Measurements from ENCODE around the gene DLG2.

DNA sequence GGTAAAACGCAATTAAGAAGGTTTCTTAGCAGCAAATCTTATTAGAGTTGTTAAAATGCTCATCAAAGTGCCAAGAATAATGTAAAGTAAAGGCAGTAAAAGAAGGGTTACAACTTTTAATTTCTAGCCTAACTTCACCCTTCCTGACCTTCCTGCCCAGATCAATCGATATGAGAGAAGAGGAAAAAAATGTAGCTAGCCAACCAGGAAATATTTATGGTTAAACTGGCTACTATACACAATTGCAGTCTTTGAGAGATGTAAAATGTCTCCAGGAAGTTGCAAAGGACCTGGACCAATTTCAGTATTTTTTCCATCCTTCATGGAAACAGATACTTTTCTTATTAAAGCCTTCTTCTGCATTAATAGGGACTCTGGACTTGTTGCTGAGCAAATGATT is 2199.2 kb downstream of the DLG2 start:
- TF ChIP-seq, protein P1, sequence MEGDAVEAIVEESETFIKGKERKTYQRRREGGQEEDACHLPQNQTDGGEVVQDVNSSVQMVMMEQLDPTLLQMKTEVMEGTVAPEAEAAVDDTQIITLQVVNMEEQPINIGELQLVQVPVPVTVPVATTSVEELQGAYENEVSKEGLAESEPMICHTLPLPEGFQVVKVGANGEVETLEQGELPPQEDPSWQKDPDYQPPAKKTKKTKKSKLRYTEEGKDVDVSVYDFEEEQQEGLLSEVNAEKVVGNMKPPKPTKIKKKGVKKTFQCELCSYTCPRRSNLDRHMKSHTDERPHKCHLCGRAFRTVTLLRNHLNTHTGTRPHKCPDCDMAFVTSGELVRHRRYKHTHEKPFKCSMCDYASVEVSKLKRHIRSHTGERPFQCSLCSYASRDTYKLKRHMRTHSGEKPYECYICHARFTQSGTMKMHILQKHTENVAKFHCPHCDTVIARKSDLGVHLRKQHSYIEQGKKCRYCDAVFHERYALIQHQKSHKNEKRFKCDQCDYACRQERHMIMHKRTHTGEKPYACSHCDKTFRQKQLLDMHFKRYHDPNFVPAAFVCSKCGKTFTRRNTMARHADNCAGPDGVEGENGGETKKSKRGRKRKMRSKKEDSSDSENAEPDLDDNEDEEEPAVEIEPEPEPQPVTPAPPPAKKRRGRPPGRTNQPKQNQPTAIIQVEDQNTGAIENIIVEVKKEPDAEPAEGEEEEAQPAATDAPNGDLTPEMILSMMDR (IDR thresholded peaks at IDR 0.05; ENCODE audit: low read depth, low read length, missing input control) = no peak
- TF ChIP-seq, protein P2, sequence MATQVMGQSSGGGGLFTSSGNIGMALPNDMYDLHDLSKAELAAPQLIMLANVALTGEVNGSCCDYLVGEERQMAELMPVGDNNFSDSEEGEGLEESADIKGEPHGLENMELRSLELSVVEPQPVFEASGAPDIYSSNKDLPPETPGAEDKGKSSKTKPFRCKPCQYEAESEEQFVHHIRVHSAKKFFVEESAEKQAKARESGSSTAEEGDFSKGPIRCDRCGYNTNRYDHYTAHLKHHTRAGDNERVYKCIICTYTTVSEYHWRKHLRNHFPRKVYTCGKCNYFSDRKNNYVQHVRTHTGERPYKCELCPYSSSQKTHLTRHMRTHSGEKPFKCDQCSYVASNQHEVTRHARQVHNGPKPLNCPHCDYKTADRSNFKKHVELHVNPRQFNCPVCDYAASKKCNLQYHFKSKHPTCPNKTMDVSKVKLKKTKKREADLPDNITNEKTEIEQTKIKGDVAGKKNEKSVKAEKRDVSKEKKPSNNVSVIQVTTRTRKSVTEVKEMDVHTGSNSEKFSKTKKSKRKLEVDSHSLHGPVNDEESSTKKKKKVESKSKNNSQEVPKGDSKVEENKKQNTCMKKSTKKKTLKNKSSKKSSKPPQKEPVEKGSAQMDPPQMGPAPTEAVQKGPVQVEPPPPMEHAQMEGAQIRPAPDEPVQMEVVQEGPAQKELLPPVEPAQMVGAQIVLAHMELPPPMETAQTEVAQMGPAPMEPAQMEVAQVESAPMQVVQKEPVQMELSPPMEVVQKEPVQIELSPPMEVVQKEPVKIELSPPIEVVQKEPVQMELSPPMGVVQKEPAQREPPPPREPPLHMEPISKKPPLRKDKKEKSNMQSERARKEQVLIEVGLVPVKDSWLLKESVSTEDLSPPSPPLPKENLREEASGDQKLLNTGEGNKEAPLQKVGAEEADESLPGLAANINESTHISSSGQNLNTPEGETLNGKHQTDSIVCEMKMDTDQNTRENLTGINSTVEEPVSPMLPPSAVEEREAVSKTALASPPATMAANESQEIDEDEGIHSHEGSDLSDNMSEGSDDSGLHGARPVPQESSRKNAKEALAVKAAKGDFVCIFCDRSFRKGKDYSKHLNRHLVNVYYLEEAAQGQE (IDR thresholded peaks at IDR 0.05) = no peak
- TF ChIP-seq, protein P3, sequence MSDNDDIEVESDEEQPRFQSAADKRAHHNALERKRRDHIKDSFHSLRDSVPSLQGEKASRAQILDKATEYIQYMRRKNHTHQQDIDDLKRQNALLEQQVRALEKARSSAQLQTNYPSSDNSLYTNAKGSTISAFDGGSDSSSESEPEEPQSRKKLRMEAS (IDR thresholded peaks at IDR 0.05) = no peak
- no peak for TF ChIP-seq RAD21 (IDR thresholded peaks at IDR 0.05)
